GM21619 (cell line): Measurements from ENCODE around the gene SS18L1.

Source experiments
- ATAC-seq: cut with Tn5 transposase; IDR thresholded peaks from one replicate; pipeline ENCODE4 v1.9.1; 2021; ENCODE audit not compliant: unreplicated experiment

Gene SS18L1

DNA sequence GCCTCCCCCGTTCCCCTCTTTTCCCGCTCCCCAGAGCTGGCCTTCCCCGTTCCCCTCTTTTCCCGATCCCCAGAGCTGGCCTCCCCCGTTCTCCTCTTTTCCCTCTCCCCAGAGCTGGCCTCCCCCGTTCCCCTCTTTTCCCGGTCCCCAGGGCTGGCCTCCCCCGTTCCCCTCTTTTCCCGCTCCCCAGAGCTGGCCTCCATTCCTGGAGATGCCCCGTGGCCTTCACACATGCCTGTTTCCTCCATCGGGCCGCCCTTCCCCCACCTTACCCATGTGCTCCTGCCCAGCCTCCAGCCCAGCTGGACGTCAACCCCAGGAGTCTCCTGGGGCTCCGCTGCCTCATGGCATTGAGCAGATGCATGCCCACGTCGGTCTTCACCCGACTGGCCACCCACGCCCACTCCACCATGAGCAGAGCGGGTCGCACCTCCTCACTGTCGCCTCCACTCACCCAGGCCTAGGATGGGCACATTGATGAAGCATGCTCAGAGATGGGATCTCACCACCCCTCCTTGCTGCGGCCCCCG, 8.3 kb downstream of the SS18L1 start:
- no peak for ATAC-seq

DNA sequence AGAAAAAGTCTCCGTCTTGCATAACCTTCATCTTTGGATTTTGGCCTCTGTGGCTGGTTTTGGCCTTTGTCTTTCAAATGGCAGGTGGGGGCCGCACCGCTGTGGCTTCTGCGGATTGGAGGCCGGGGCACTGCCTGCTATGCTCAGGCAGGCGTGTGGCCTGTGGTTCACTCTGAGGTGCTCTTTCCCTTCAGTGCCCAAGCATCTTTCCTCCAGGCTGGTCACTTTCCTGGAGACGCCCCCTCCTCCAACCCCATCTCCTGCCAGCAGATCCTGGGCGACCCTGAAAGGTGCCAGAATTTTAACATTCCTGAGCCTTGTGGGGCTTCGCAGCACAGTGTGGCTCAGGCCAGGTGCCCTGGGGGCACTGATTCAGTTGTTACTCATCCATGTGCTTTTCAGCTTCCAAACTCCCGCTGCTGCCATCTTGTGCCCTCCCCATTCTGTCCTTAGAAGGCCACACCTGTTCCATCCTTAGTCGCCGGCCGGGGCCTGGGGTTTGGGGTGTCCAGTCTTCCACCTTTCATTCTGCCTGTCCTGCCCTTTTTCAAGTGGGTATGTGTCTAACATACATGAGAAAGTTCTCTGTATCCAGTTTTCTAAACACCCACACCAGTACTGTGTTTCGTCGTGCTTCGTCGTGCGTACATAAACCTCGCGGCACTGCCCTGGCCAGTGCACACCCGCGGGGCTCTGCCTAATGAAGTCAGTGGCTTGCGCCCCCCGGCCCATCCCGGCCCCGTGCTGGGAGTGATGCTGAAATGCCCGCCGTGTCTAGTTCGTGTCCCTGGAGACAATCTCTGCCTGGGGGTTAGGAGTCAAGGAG, 12.1 kb downstream of the SS18L1 start:
- ATAC-seq, result no peak

DNA sequence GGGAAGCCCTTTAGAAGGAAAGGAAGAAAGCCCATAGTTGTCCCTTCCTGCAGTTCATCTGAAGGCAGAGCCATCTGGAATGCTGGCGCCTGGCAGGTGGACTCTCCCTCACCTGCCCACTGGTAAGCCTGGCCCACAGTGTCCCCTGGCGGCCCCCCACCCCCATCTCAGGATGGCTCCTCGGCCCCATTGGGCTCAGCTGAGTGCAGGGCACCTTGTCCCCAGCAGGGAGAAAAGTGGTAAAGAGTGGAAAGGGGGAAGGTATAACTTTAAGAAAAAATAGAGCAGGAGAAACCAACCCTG, 12.6 kb downstream of the SS18L1 start:
- no peak for ATAC-seq

DNA sequence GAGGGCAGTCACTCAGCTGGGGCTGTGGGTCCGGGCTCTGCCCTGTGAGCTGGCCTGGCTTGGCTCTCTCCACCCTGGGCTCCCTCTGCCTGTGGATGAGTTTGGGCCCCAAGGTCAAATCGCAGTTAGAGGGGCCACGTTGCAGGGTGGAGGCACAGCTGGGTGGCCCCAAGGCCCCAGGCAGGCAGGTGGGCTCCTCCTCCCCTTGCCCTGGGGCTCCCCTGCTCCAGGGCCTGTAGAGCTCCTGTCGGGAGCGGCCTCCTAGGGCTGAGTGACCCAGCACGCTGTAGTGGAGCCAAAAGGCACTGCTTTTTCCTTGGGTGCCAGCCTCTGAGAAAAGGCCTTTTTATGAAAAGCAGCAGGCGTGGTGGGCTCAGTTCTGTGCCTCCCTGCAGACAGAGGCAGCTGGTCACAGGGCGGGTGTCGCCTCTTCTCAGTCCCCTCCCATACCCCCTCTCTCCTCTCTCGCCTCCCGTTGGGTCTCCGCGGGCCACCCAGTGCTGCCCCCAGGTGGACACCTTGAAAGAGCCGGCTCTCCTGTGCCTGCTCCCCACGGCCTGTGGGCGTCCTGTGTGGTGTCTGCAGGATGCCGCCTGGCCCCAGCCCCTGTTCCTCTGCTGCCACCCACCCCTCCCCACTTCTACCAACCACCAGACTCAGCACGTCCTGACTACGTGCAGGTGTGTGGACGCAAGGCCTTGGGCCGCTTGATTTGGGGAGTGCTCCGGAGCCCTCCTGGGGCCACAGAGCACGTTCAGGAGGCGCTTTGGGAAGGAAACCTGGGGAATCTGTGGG, 13.2 kb downstream of the SS18L1 start:
- ATAC-seq, result peak; percentile 58

DNA sequence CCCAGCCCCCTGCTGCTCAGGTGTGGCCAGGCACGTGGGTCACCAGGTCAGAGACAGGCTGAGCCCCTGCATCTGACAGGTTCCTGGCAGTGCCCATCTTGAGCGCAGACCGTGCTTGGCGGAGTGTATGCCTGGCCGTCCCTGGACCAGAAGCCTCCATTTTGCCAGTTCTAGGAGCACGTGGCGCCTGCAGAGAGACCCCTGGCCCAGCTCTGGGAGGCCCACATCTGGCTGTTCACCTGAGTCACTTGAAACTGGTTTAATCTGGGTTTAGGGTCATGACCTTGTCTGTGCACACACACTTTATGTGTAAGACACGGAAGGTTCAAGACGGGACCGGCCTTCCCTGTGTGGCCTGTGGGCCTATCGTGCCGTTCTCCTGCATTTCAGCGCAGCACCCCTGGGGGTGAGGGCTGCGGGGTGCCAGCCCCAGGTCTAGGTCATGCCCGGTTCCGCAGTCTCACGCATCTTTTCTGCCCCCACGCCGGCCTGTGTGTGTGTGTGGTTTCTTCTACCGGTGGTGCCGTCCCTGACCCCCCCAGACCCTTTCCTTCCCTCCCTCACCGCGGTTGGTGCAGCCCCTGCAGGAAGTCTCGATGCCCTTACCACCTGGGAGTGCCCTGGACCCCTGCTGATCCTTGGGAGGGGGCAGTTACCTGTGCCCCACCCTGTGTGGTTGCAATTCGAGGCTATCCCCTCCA, 14.0 kb downstream of the SS18L1 start:
- ATAC-seq, result no peak

DNA sequence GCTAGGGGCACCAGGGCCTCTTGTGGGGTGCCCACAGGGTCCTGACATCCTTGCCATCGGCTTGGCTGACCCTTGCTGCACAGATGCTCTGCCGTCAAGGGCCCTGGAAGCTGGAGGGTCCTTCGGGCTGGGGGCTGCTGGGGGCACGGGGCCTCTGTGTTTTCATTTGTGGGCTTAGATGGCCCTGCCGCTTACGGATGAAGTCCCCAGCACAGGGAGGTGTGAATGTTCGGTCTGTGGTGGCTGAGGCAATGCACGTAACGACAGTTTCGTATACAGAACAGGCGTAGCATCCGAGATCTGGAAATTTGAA, 14.5 kb downstream of the SS18L1 start:
- ATAC-seq, result no peak

DNA sequence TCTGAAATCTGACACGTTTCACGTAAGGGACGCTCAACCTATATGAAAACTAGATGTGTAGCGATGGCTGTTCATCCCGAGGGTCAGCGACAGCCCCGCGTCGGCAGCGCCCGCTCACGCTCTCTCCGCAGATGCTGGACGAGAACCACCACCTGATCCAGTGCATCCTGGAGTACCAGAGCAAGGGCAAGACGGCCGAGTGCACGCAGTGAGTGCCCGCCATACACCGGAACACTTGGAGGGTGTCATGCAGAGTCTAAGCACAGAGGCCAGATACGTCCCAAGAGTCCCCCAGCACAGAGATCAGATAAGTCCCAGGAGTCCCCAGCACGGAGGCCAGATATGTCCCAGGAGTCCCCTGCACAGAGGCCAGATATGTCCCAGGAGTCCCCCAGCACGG, 15.0 kb downstream of the SS18L1 start:
- no peak for ATAC-seq

DNA sequence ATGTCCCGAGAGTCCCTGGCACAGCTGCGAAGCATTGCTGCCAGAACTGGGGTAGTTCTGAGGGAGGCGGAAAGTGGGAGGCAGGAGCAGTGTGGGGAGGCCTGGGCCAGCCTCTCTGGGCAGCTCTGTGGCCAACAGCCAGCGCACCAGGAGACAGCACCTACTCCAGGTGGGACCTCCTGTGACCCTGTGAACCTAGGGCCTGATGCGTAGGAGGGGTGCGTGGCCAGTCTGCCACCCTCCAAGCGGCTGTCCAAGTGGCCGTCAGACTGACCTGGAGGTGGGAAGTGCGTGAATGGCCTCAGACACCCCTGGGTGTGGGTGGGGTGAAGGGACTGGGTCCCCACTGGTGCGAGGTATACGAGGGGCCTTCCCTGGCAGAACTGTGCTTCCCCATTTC, 15.5 kb downstream of the SS18L1 start:
- ATAC-seq, result no peak

DNA sequence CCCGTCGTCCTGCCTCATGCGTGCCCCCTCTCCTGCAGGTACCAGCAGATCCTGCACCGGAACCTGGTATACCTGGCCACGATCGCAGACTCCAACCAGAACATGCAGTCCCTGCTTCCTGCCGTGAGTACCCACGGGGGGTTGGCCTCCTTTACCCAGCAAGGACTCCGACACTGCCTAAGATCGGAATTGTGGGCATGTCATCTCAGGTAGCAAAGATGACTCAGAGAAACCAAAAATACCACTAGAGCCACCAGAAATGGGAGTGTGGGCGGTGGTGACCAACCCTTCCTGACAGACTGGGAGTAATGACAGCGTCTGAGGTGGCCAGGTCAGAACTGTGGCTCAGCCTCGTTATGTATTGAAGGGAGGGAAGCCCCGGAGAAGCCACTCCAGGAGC, 16.3 kb downstream of the SS18L1 start:
- ATAC-seq, result peak; percentile 46

DNA sequence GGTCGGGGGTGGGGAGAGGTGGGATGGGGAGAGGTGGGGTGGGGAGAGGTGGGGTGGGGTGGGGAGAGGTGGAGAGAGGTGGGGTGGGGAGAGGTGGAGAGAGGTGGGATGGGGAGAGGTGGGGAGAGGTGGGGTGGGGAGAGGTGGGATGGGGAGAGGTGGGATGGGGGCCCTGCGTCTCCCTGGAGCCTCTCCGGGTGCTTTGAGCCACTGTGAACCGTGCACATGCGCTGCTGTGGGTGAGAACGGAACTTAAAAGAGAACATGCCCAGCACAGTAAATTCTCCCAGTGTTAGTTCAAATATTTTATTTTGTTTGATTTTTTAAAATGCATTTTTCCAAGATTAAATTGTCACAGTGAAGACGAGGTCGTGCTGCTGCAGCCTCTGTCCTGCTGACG, 16.7 kb downstream of the SS18L1 start:
- ATAC-seq, result no peak

DNA sequence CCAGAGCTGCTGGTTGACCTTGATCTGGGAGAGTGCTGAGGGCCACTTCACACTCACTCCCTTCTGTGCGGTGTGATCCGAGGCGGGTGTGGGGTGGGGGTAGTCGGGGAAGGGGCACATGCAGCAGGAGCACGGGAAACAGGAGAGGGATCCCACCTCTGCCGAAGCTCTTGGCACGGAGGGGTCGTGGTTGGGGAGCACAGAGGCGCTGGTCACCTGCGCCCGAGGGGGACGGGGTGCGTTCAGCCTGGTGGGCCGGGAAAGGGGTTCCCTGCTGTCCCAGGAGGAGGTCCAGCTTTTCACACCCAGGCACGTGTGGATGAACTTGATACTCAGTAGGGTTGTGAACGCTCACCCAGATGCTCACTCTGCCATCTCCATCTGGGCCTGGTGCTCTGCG, 17.3 kb downstream of the SS18L1 start:
- ATAC-seq, result no peak

DNA sequence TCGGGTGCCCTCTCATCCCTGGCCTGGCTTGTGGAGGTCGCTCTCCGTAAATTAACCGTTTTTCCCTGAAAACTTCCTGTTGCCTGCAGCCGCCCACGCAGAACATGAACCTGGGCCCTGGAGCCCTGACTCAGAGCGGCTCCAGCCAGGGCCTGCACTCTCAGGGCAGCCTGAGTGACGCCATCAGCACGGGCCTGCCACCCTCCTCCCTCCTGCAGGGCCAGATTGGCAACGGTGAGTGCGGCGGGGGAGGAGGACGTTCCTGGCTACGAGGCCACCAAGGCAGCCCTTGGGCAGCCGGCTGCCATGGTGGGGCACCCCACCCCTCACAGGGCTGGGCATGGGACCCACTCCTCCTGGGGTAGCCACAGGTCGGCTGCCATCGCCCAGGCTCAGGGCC, 17.8 kb downstream of the SS18L1 start:
- ATAC-seq, result no peak

DNA sequence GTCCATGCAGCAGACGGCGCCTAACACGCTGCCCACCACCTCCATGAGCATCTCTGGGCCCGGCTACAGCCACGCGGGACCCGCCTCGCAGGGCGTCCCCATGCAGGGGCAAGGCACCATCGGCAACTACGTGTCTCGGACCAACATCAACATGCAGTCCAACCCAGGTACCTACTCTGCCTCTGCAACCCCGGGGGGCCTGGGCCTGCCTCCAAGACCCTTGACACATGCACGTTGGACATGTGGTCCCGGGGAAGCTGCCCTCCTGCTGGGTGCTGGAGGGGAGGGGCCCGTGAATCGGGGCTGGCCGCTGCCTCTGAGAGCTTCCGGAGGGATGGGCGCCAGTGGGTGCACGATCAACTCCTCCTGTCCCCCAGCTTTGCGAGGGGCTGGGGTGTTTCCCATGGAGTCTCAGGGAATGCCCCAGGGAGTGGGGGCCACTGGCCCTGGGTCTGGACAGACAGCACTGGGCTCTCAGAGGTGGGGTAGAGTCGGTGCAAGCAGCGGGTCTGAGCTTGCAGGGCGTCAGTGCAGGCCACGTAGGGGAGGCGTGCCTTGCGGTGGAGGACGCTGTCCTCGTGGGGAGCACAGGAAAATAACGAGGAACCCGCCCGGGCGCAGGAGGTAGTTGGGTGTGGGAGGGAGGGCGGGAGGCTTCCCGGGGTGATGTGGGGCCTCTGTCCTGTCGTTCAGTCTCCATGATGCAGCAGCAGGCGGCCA, 19.4 kb downstream of the SS18L1 start:
- ATAC-seq, result no peak

DNA sequence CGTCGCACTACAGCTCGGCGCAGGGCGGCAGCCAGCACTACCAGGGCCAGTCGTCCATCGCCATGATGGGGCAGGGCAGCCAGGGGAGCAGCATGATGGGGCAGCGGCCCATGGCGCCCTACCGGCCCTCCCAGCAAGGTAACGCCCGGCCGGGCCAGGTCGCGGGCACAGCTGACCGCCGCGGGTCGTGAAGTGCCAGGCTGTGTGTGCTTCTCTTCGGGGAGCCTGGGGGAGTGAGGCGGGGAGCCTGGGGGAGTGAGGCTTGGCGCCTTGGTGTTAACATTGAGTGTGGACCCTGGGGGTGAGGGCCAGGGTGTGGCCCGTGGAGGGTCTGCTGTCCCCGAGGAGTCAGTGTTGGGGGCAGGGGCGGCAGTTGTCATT, 19.9 kb downstream of the SS18L1 start:
- ATAC-seq, result no peak

DNA sequence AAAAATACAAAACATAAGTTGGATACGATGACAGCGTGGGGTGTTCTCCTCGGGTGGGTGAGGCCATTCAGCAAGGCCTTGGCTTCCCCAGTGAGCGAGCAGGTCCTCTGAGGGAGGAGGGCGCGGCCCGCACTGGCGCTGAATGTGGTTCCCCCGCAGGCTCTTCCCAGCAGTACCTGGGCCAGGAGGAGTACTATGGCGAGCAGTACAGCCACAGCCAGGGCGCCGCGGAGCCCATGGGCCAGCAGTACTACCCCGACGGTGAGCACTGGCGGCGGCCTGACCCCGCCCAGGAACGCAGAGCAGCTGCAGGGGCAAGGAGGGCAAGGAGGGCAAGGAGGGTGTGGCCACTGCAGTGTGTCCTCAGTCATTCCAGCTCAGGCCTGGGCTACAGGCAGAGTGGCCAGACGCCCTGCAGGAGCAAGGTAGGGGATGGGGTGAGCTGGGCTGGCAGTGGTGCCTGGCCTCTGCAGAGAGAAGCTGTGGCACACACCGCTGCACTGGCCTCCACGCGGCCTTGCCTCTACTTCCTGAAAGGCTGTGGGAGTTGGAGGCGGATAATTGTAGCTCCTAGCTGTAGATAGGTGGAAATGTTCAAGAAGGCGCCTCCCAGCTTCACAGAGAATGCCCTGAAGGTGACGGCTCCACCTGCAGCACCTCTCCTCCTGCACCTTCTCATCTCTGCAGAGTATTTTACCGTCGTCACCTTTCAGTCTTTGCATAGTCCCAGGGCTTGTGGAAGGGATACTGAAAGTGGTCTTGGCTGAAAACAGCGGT, 20.6 kb downstream of the SS18L1 start:
- no peak for ATAC-seq

DNA sequence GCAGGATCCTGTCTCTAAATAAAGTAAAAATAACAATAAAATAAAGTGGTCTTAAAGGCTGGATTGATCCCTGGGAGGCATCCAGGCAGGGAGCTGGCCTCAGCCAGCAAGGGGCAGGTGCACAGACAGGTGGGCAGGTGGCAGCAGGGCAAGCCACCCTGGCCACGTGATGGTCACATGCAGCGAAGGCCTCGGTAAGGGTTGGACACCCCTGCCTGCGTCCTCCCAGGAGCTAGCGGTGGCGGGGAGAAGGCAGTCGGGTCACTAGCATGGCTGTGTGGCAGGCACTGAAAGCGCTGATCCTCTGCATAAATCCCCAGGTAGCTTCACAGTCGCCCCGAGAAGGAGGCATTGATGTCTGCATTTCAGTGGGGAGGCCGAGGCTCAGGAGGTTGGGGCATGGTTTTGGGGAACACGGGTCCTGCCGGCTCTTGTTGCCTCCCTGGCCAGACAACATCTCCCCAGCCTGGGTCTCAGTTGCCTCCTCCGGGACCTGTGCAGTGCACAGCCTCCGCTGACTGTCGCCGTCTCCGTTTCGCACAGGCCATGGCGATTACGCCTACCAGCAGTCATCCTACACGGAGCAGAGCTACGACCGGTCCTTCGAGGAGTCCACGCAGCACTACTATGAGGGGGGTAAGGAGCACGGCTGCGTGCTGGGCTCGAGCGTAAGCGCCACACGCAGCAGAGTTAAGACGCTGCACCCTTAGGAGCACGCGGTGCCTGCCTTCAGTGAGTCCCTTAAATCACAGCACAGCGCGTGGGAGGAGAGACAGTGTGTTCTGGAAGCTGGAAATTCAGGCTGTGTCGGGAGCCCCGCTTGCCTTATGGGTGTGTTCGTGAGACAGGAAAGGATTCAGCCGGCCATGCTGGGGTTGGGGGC, 21.6 kb downstream of the SS18L1 start:
- no peak for ATAC-seq

DNA sequence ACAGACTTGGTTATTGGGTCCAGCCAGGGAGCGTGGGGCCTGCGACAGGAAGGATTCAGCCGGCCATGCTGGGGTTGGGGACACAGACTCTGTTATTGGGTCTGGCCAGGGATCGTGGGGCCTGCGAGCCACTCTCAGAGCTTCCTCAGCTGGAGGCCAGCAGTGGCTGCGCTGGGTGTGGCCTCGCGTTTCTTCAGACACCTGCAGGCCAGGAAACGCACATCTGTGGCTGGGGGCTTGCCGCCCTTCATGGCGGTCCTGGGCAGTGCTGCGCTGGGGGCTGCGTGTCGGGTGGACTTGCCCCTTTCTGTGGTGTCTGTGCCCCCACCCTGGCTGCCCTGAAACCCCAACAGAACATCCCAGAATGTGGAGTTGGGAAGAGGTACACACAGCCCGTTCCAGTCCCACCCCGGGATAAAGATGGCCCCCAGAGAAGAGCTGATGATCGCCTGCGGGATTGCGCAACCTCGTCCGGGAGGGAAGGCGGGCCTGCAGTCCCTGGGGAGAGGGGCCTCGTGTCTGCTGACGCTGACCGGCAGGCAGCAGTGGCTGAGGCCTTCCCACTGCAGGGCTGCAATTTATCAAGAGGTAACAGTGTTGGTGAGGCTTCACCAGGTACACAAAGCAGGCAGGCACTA, 22.3 kb downstream of the SS18L1 start:
- no peak for ATAC-seq

DNA sequence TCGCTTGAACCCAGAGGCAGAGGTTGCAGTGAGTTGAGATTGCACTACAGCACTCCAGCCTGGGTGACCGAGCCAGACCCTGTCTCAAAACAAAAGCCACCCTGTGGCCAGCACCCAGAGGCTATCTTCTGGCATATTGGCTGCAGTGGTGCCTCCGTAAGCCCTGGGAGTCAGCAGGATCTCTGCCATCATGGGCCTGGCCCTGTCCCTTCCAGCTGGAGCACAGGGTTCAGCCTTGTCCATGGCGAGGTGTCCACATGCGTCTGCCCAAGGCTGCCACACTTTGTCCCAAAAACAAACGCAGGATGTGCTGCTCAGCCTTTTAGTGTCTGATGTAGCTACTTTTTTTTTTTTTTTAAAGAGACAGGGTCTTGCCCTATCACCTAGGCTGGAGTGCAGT, 23.9 kb downstream of the SS18L1 start:
- ATAC-seq, result no peak

DNA sequence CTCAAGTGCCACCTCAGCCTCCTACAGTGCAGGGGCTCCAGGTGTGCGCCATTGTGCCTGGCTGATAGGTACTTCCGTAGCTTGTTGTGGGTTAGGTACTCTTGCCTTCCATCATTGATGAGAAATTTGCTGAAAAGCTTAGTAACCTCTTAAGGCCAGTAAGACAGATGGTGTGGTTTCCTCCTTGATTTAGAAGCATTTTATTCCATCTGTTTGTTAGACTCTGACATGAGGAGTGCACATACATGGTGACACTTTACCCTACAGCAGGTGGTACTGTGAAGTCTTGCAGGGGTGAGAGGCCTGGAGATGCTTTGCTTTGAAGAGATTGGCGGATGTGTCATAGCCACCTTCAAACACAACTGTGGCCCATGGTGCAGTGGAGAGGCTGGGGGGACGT, 24.5 kb downstream of the SS18L1 start:
- ATAC-seq, result no peak
